Vagina (tissue), 2 donors: Measurements from ENCODE around the gene CDC42SE1. TPM values are rescaled to one million over a fixed set of nuclear protein-coding genes. Genes with fewer than 3 reads are reported as not detected.

ENCODE experiments used
- DNase-seq, 2 donors: peaks; one replicate each; pipeline ENCODE4 v3.0.0-alpha.2; 2017; ENCODE audit errors: extremely low spot score in 2 of 2
- H3K27ac ChIP-seq: fragments of 200-600 bp; sonication (generic); one replicate; pipeline ENCODE4 v1.5.1; 2019
- H3K27me3 ChIP-seq: fragments of 200-600 bp; sonication (generic); one replicate; pipeline ENCODE4 v1.5.1; 2019
- H3K36me3 ChIP-seq, 2 donors: fragments of 200-600 bp; sonication (generic); one replicate each; pipeline ENCODE4 v1.5.1; 2017 to 2019
- H3K4me1 ChIP-seq: fragments of 200-600 bp; sonication (generic); one replicate; pipeline ENCODE4 v1.5.1; 2019
- H3K4me3 ChIP-seq, 2 donors: fragments of 200-600 bp; sonication (generic); 1 replicate in 1 of 2; 2 replicates in 1 of 2; pipeline ENCODE4 v1.5.1; 2016 to 2019
- H3K9me3 ChIP-seq: fragments of 200-600 bp; sonication (generic); one replicate; pipeline ENCODE4 v1.5.1; 2019
- POLR2A ChIP-seq, 2 donors: fragments of 450-650 bp; IDR thresholded peaks; one replicate each; pipeline ENCODE4 v1.6.1; 2017; ENCODE audit warnings: antibody characterized with exemption in 2 of 2, mild to moderate bottlenecking in 2 of 2, moderate library complexity in 2 of 2
- POLR2AphosphoS5 ChIP-seq, 2 donors: sonication (generic); formaldehyde crosslinking; IDR thresholded peaks; one replicate each; pipeline ENCODE4 v1.9.0; 2017; ENCODE audit warnings: antibody characterized with exemption in 2 of 2, mild to moderate bottlenecking in 2 of 2, low read depth in 1 of 2; ENCODE audit not compliant: insufficient read depth in 1 of 2
- intact Hi-C: fragments of 100-400 bp; cut with DNase I; formaldehyde crosslinking; loops from one replicate; pipeline ENCODE4 v1.15.1; 2023
- total RNA-seq: library from RNA; depleted of rRNA; stranded (reverse); fragments of >200 nt; gene quantifications from one replicate; pipeline ENCODE4 v1.2.3, GENCODE V29; 2016
- TF ChIP-seq, protein P1 (sequence below), 3 experiments: fragments of 450-650 bp in 2 of 3; fragments of 200-600 bp in 1 of 3; sonication (generic) in 1 of 3; IDR thresholded peaks; one replicate each; pipeline ENCODE4 v1.5.1; 2017 to 2019; ENCODE audit warnings: antibody characterized with exemption in 3 of 3, mild to moderate bottlenecking in 2 of 3, moderate library complexity in 2 of 3

CDC42SE1 gene
- total RNA-seq, 1 donor from 2014 or later = 89.1 TPM

DNA sequence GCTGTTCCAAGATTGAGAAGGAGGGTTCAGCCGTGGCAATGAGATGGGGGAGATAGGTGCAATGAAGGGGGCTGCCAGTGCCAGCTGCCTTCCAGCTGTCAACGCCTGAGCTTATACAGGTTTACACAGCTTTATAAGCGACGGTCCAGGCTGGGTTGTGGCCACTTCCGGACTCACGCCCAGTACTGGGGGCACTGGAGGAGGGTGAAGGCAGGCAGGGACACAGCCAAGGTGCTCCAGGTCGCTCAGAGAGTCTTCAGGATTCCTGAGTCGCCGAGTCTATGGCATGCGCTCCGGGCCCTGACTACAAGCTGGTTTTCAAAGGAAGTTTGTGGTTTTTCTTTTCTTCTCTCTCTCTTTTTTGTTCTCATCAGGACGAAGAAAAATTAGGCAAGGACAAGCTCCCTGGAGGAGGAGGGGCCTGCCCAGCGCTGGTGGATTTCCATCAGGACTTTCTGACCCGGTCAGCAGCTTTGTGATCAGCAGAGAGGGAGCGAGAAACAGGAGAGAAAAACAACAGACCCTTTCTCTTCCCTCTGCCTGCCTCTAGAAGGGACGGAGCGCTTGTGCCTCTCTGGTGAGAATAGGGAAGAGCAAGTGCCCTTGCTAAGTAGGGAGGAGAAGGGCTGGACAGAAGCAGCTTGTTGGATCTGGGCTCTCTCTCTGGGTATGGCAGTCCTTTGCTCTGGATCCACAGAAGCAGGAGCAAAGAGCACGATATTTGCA, 52.9 kb downstream of the CDC42SE1 start, which contains the start of gene MINDY1:
TSS of gene MINDY1 (minus strand) at position 576 of the 726 bp plus-strand sequence. CDS start 4,285 bp downstream, outside the sequence.
- intact Hi-C loops = no loop called here
- no peaks in the 10 kb centered on the region for H3K9me3 ChIP-seq
- no peaks in the 10 kb centered on the region for H3K27me3 ChIP-seq
- H3K36me3 ChIP-seq = peaks cover 0 to 6% of the 10 kb centered on the region in 2 donors
- DNase-seq = no peak
- peak within 1 kb of the TSS; percentile 93 for H3K27ac ChIP-seq
- H3K4me1 ChIP-seq = peaks cover 85% of the 10 kb centered on the region
- H3K4me3 ChIP-seq = peak within 1 kb of the TSS; percentile 62 to 70
- TF ChIP-seq POLR2AphosphoS5 (IDR thresholded peaks at IDR 0.05; ENCODE audit: insufficient read depth in 1 of 2, low read depth in 1 of 2) = peak in 1 of 2 donors; percentile 59
- TF ChIP-seq, protein P1, sequence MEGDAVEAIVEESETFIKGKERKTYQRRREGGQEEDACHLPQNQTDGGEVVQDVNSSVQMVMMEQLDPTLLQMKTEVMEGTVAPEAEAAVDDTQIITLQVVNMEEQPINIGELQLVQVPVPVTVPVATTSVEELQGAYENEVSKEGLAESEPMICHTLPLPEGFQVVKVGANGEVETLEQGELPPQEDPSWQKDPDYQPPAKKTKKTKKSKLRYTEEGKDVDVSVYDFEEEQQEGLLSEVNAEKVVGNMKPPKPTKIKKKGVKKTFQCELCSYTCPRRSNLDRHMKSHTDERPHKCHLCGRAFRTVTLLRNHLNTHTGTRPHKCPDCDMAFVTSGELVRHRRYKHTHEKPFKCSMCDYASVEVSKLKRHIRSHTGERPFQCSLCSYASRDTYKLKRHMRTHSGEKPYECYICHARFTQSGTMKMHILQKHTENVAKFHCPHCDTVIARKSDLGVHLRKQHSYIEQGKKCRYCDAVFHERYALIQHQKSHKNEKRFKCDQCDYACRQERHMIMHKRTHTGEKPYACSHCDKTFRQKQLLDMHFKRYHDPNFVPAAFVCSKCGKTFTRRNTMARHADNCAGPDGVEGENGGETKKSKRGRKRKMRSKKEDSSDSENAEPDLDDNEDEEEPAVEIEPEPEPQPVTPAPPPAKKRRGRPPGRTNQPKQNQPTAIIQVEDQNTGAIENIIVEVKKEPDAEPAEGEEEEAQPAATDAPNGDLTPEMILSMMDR (IDR thresholded peaks at IDR 0.05) = peak in 1 of 3 experiments; percentile 43
- TF ChIP-seq POLR2A (IDR thresholded peaks at IDR 0.05) = peak in 1 of 2 donors; percentile 62

DNA sequence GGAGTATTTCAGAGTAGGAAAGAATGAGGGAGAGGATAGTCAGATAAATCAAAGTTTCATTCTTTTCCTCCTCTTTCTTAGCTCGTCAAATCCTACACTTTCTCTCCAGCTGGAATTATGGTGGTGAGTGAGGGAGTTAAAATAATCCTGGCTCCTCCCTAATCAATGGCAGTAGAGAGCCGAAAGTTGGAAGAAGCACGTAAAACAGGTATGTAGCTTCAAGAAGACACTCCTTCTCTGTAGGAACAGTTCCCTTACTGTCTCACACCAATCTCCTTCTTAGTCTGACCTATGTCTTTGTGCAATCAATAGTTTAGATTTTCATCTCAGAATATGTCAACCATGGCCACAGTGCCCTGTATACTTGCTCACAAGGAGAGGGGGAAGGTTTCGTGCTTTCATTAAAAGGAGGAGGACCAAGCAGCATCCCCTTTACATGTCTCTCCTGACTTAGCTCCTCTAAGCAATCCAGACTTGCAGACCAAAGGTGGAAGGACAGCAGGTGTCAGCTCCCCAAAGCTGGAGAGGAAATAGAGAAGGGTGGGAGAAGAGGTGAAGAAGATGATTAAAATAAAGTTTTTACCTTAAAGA, 53.6 kb downstream of the CDC42SE1 start:
- intact Hi-C loops = no loop called here
- Histone ChIP-seq H3K27me3 (no peaks in the 10 kb centered on the region), H3K4me3 (peak overlapping the region; percentile 62 to 70), H3K9me3 (no peaks in the 10 kb centered on the region), H3K4me1 (peaks cover 79% of the 10 kb centered on the region), H3K36me3 (peaks cover 0 to 13% of the 10 kb centered on the region in 2 donors), H3K27ac (peak overlapping the region; percentile 93)
- no peak for DNase-seq
- TF ChIP-seq, protein P1 (IDR thresholded peaks at IDR 0.05) = no peak
- TF ChIP-seq POLR2A (IDR thresholded peaks at IDR 0.05) = no peak

DNA sequence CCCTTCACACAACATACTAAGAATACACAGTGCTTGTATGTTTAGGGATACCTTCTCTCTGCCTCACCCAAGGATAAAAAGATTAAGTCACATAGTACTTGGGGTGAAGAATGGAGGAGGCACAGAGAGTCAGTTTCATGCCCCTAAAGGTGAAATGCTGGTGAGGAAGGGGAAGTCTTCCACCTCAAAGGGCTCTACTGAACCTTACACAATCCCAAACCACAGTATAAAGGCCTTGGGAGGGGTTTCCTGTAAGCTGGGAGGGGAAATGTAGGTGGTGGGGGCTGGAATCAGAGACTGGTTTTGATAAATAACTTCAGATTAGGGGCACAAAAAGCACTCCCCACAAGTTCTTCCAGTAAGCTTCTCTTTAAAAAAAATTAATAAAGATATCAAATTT, 56.2 kb downstream of the CDC42SE1 start:
- H3K27me3 ChIP-seq = no peaks in the 10 kb centered on the region
- H3K9me3 ChIP-seq = no peaks in the 10 kb centered on the region
- H3K27ac ChIP-seq = peak overlapping the region; percentile 33
- peak overlapping the region; percentile 16 to 18 for H3K4me3 ChIP-seq
- TF ChIP-seq POLR2AphosphoS5 (IDR thresholded peaks at IDR 0.05; ENCODE audit: insufficient read depth in 1 of 2, low read depth in 1 of 2) (no peak), POLR2A (IDR thresholded peaks at IDR 0.05) (no peak)
- TF ChIP-seq, protein P1 (IDR thresholded peaks at IDR 0.05) = no peak
- H3K4me1 ChIP-seq = peaks cover 55% of the 10 kb centered on the region
- no peak for DNase-seq
- intact Hi-C loops = no loop called here
- H3K36me3 ChIP-seq = peaks cover 0 to 28% of the 10 kb centered on the region in 2 donors

DNA sequence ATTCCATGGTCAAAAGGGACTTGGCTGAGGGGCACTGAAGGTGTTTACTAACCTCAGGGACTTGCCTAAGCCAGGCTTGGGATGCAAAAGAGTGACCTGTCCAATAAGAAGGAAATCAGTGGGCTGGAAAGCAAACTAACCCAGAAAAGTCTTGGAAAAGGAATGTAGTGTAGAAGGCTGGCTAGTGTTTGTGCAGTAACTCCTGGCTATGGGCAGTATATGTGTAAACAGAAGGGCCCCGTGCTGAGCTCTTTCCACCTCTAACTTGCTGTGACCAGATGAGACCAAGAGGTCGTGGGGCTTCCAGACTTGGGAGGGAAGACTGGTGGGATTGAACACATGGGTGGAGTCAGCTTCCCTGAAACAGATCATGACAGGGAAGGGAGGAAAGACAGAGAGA, 56.8 kb downstream of the CDC42SE1 start:
- TF ChIP-seq, protein P1 (IDR thresholded peaks at IDR 0.05) = no peak
- TF ChIP-seq POLR2AphosphoS5 (IDR thresholded peaks at IDR 0.05; ENCODE audit: insufficient read depth in 1 of 2, low read depth in 1 of 2) = no peak
- no peak for TF ChIP-seq POLR2A (IDR thresholded peaks at IDR 0.05)
- peak overlapping the region in 1 of 2 donors; percentile 16 for H3K4me3 ChIP-seq
- intact Hi-C loops = no loop called here
- peaks cover 0 to 34% of the 10 kb centered on the region in 2 donors for H3K36me3 ChIP-seq
- no peaks in the 10 kb centered on the region for H3K9me3 ChIP-seq
- DNase-seq = no peak
- H3K27me3 ChIP-seq = no peaks in the 10 kb centered on the region
- H3K27ac ChIP-seq = peak overlapping the region; percentile 33
- peaks cover 51% of the 10 kb centered on the region for H3K4me1 ChIP-seq

DNA sequence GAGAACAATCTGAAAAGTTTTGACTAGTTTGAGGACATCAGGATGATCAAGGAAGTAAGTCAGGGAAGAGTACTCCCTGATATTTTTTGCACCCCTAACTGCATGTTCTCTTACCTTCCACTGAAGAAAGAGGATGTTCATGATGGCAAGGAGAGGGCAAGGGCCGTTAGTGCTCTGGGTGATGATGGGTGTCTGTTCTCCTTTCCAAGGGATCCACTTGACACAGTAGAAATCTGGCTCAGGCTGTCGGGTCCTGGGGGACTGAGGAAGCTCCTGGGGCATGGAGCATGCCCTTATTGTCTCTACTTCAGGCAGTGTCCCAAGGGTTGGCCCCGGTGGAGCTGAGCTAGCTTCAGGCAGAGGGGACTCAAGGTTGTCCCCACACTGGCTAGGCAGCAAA, 57.4 kb downstream of the CDC42SE1 start:
- peaks cover 0 to 39% of the 10 kb centered on the region in 2 donors for H3K36me3 ChIP-seq
- TF ChIP-seq, protein P1 (IDR thresholded peaks at IDR 0.05) = no peak
- no peak for TF ChIP-seq POLR2AphosphoS5 (IDR thresholded peaks at IDR 0.05; ENCODE audit: insufficient read depth in 1 of 2, low read depth in 1 of 2)
- peaks cover 45% of the 10 kb centered on the region for H3K4me1 ChIP-seq
- H3K27me3 ChIP-seq = no peaks in the 10 kb centered on the region
- DNase-seq = no peak
- intact Hi-C loops = no loop called here
- H3K27ac ChIP-seq = no peak overlapping the region
- H3K9me3 ChIP-seq = no peaks in the 10 kb centered on the region
- H3K4me3 ChIP-seq = no peak overlapping the region
